KOPT-K1 (cell line): ENCODE data around the gene SUSD1.

Experiments
- H3K27ac ChIP-seq: fragments of 200-600 bp; sonication (generic); 2 replicates; pipeline ENCODE4 v1.5.1; 2016; ENCODE audit warnings: antibody characterized with exemption, mild to moderate bottlenecking, low read depth, low read length; ENCODE audit not compliant: poor library complexity, severe bottlenecking
- H3K36me3 ChIP-seq: fragments of 200-600 bp; sonication (generic); 2 replicates; pipeline ENCODE4 v1.5.1; 2017; ENCODE audit warnings: antibody characterized with exemption, mild to moderate bottlenecking, low read length, moderate library complexity; ENCODE audit not compliant: insufficient read depth
- H3K9me3 ChIP-seq: fragments of 200-600 bp; sonication (generic); 2 replicates; pipeline ENCODE4 v1.5.1; 2017; ENCODE audit warnings: antibody characterized with exemption, low read length, mild to moderate bottlenecking; ENCODE audit not compliant: insufficient read depth, poor library complexity, severe bottlenecking

The SUSD1 gene

GRCh38 chr9:112110094-112110776 lies 64.9 kb downstream of the SUSD1 start:
- no peak overlapping the region for H3K27ac ChIP-seq
- H3K36me3 ChIP-seq, result no peaks in the 10 kb centered on the region; the same call in 1 of the 2 replicates
- no peaks in the 10 kb centered on the region for H3K9me3 ChIP-seq

GRCh38 chr9:112104901-112105300 lies 70.2 kb downstream of the SUSD1 start:
- Histone ChIP-seq H3K27ac (no peak overlapping the region), H3K9me3 (no peaks in the 10 kb centered on the region), H3K36me3 (no peaks in the 10 kb centered on the region)

GRCh38 chr9:112104401-112104800 lies 70.7 kb downstream of the SUSD1 start:
- Histone ChIP-seq H3K27ac (no peak overlapping the region), H3K9me3 (no peaks in the 10 kb centered on the region), H3K36me3 (no peaks in the 10 kb centered on the region)

GRCh38 chr9:112103405-112103804 lies 71.7 kb downstream of the SUSD1 start:
- no peak overlapping the region for H3K27ac ChIP-seq
- H3K36me3 ChIP-seq, result no peaks in the 10 kb centered on the region
- H3K9me3 ChIP-seq, result no peaks in the 10 kb centered on the region

GRCh38 chr9:112097712-112098688 lies 77.1 kb downstream of the SUSD1 start:
- Histone ChIP-seq H3K9me3 (no peaks in the 10 kb centered on the region), H3K27ac (no peak overlapping the region), H3K36me3 (no peaks in the 10 kb centered on the region; the same call in 1 of the 2 replicates)

- Histone ChIP-seq H3K9me3 (no peaks in the 10 kb centered on the region), H3K36me3 (no peaks in the 10 kb centered on the region; the same call in 1 of the 2 replicates), H3K27ac (no peak overlapping the region)
Observed at GRCh38 chr9:112094948-112095681, 80.0 kb downstream of the SUSD1 start.

- H3K27ac ChIP-seq, result peak overlapping the region; percentile 16
- H3K36me3 ChIP-seq, result no peaks in the 10 kb centered on the region; the same call in 1 of the 2 replicates
- no peaks in the 10 kb centered on the region for H3K9me3 ChIP-seq
Observed at GRCh38 chr9:112094241-112094640, 80.9 kb downstream of the SUSD1 start.

GRCh38 chr9:112093870-112094216 lies 81.3 kb downstream of the SUSD1 start:
- Histone ChIP-seq H3K27ac (peak overlapping the region; percentile 16), H3K9me3 (no peaks in the 10 kb centered on the region), H3K36me3 (no peaks in the 10 kb centered on the region; the same call in 1 of the 2 replicates)

GRCh38 chr9:112093147-112093869 lies 81.8 kb downstream of the SUSD1 start:
- no peak overlapping the region for H3K27ac ChIP-seq
- H3K9me3 ChIP-seq, result no peaks in the 10 kb centered on the region
- no peaks in the 10 kb centered on the region; the same call in 1 of the 2 replicates for H3K36me3 ChIP-seq

- Histone ChIP-seq H3K27ac (no peak overlapping the region), H3K36me3 (no peaks in the 10 kb centered on the region; the same call in 1 of the 2 replicates), H3K9me3 (no peaks in the 10 kb centered on the region)
Observed at GRCh38 chr9:112091810-112092209, 83.3 kb downstream of the SUSD1 start.

GRCh38 chr9:112087506-112087905 lies 87.6 kb downstream of the SUSD1 start:
- H3K9me3 ChIP-seq, result no peaks in the 10 kb centered on the region
- H3K36me3 ChIP-seq, result no peaks in the 10 kb centered on the region
- H3K27ac ChIP-seq, result no peak overlapping the region

GRCh38 chr9:112086627-112087026 lies 88.5 kb downstream of the SUSD1 start:
- Histone ChIP-seq H3K9me3 (no peaks in the 10 kb centered on the region), H3K36me3 (no peaks in the 10 kb centered on the region), H3K27ac (no peak overlapping the region)

GRCh38 chr9:112084907-112085306 lies 90.2 kb downstream of the SUSD1 start:
- H3K36me3 ChIP-seq, result no peaks in the 10 kb centered on the region
- H3K27ac ChIP-seq, result no peak overlapping the region
- H3K9me3 ChIP-seq, result no peaks in the 10 kb centered on the region

GRCh38 chr9:112084334-112084733 lies 90.8 kb downstream of the SUSD1 start:
- no peak overlapping the region for H3K27ac ChIP-seq
- H3K9me3 ChIP-seq, result no peaks in the 10 kb centered on the region
- no peaks in the 10 kb centered on the region for H3K36me3 ChIP-seq
